HFF-Myc (cell line): ENCODE measurements around the gene GRAMD4.

Experiments
- DNase-seq: peaks from one replicate; pipeline ENCODE4 v3.0.0-alpha.2; 2011; ENCODE audit warnings: low read depth; ENCODE audit errors: extremely low read depth
- H3K4me3 ChIP-seq: replicated peaks from 2 replicates; pipeline ENCODE4 v1.5.1; 2011; ENCODE audit warnings: low read depth, mild to moderate bottlenecking, control low read depth, low read length
- CTCF ChIP-seq: IDR thresholded peaks from 2 replicates; pipeline ENCODE4 v1.5.1; 2012; ENCODE audit warnings: mild to moderate bottlenecking, low read depth, low read length, control low read depth; ENCODE audit errors: missing control alignments

GRAMD4 gene

GRCh38 chr22:46574993-46575910 lies 44.9 kb upstream of the GRAMD4 start:
- no peak for DNase-seq
- TF ChIP-seq CTCF, result no peak
- no peak overlapping the region for H3K4me3 ChIP-seq

GRCh38 chr22:46575911-46576555 lies 44.2 kb upstream of the GRAMD4 start:
- peak overlapping the region; percentile 43 for H3K4me3 ChIP-seq
- no peak for TF ChIP-seq CTCF
- no peak for DNase-seq

GRCh38 chr22:46576556-46577367 lies 43.4 kb upstream of the GRAMD4 start:
- no peak for DNase-seq
- H3K4me3 ChIP-seq, result peak overlapping the region; percentile 66
- no peak for TF ChIP-seq CTCF

- TF ChIP-seq CTCF, result no peak
- H3K4me3 ChIP-seq, result peak overlapping the region; percentile 66
- no peak for DNase-seq
Measured at GRCh38 chr22:46577368-46578249, 42.6 kb upstream of the GRAMD4 start.

GRCh38 chr22:46578251-46578823 lies 41.8 kb upstream of the GRAMD4 start:
- no peak for DNase-seq
- H3K4me3 ChIP-seq, result peak overlapping the region; percentile 66
- no peak for TF ChIP-seq CTCF
